ENCODE results near the gene SLC17A5. TPM values are rescaled to one million over a fixed set of nuclear protein-coding genes. Genes with fewer than 3 reads are reported as not detected.
A peak's percentile ranks its signal among the peaks of the same experiment; 100 is the strongest.

SLC17A5 gene
- total and polyA plus RNA-seq, 8 donors = 2.4 to 11.0 (median 5.4) TPM

GRCh38 chr6:73652637-73653570 lies 888 bp downstream of the SLC17A5 start:
- no peaks in the 10 kb centered on the region for H3K36me3 ChIP-seq
- DNase-seq = peak in 5 of 6 donors; percentile 49 to 74 (median 50)
- TF ChIP-seq CTCF (IDR thresholded peaks at IDR 0.05) = peak in 2 of 4 donors; percentile 15 to 16
- H3K27ac ChIP-seq = peak overlapping the region; percentile 87 to 98 (median 94)
- 1% methylated on average over 29 to 32 of the region's 32 CpGs for WGBS, 2 donors
- H3K4me1 ChIP-seq = peaks cover 0 to 12% (median 0%) of the 10 kb centered on the region in 3 donors
- peak overlapping the region; percentile 86 to 100 (median 98) for H3K4me3 ChIP-seq
- peak; percentile 51 to 69 (median 62) for ATAC-seq
- intact Hi-C loops (cut with DNase I) = no loop called here
- no peak for FAIRE-seq
- H3K27me3 ChIP-seq = no peaks in the 10 kb centered on the region
- no peaks in the 10 kb centered on the region for H3K9me3 ChIP-seq

- WGBS, 2 donors = 60 to 62% methylated on average over 4 of the region's 4 CpGs
- H3K4me1 ChIP-seq = peaks cover 0 to 12% (median 0%) of the 10 kb centered on the region in 3 donors
- intact Hi-C loops (cut with DNase I) = no loop called here
- ATAC-seq (no peak), FAIRE-seq (no peak), DNase-seq (no peak)
- H3K27ac ChIP-seq = no peak overlapping the region
- H3K9me3 ChIP-seq = no peaks in the 10 kb centered on the region
- no peak overlapping the region for H3K4me3 ChIP-seq
- no peaks in the 10 kb centered on the region for H3K27me3 ChIP-seq
- no peaks in the 10 kb centered on the region for H3K36me3 ChIP-seq
- TF ChIP-seq CTCF (IDR thresholded peaks at IDR 0.05) = no peak
Observed at GRCh38 chr6:73649783-73650182, 4.0 kb downstream of the SLC17A5 start.

- no peaks in the 10 kb centered on the region for H3K36me3 ChIP-seq
- intact Hi-C loops (cut with DNase I) = no loop called here
- H3K9me3 ChIP-seq = no peaks in the 10 kb centered on the region
- no peak overlapping the region for H3K27ac ChIP-seq
- H3K4me1 ChIP-seq = peaks cover 0 to 12% (median 0%) of the 10 kb centered on the region in 3 donors
- FAIRE-seq (no peak), ATAC-seq (no peak), DNase-seq (no peak)
- no peak overlapping the region for H3K4me3 ChIP-seq
- no peaks in the 10 kb centered on the region for H3K27me3 ChIP-seq
- TF ChIP-seq CTCF (IDR thresholded peaks at IDR 0.05) = no peak
Observed at GRCh38 chr6:73648166-73648565, 5.6 kb downstream of the SLC17A5 start.

- TF ChIP-seq CTCF (IDR thresholded peaks at IDR 0.05) = no peak
- 55 to 63% methylated on average over 10 of the region's 10 CpGs for WGBS, 2 donors
Observed at GRCh38 chr6:73644941-73645591, 8.7 kb downstream of the SLC17A5 start.

More at GRCh38 chr6:73644941-73645591, 8.7 kb downstream of the SLC17A5 start:
- intact Hi-C loops (cut with DNase I) = no loop called here
- FAIRE-seq (no peak), ATAC-seq (peak in 1 of 4 donors; percentile 14), DNase-seq (no peak)
- no peaks in the 10 kb centered on the region for H3K9me3 ChIP-seq
- peak overlapping the region in 3 of 4 donors; percentile 5 to 26 (median 8) for H3K4me3 ChIP-seq
- no peaks in the 10 kb centered on the region for H3K4me1 ChIP-seq
- no peak overlapping the region for H3K27ac ChIP-seq
- no peaks in the 10 kb centered on the region for H3K27me3 ChIP-seq
- no peaks in the 10 kb centered on the region for H3K36me3 ChIP-seq
